Measurements from ENCODE around the gene SCG3.

Gene SCG3

GRCh38 chr15:51757450-51757849, 76.1 kb downstream of the SCG3 start:
- TF ChIP-seq EZH2phosphoT487 (IDR thresholded peaks at IDR 0.05; ENCODE audit: borderline replicate concordance), result no peak
- TF ChIP-seq CTCF (conservative IDR thresholded peaks at IDR 0.05; ENCODE audit: low read length), result no peak
- H3K36me3 ChIP-seq (ENCODE audit: insufficient read depth, low read length), result no peaks in the 10 kb centered on the region

GRCh38 chr15:51758645-51759044, 77.3 kb downstream of the SCG3 start:
- Histone ChIP-seq H3K27me3 (ENCODE audit: insufficient read depth, low read length, poor library complexity, severe bottlenecking) (no peaks in the 10 kb centered on the region), H4K20me1 (ENCODE audit: insufficient read depth, low read length, poor library complexity, severe bottlenecking) (no peaks in the 10 kb centered on the region), H3K4me2 (ENCODE audit: low read depth, low read length, poor library complexity, severe bottlenecking) (no peak overlapping the region), H3F3A (ENCODE audit: low read depth) (no peaks in the 10 kb centered on the region), H2AFZ (ENCODE audit: low read length) (no peak overlapping the region), H3K9me3 (ENCODE audit: insufficient read depth, low read depth, low read length) (no peaks in the 10 kb centered on the region), H3K79me2 (ENCODE audit: insufficient read depth, low read length) (peaks cover 12% of the 10 kb centered on the region; the same call in 1 of the 2 replicates), H3K9ac (ENCODE audit: low read depth, low read length, poor library complexity, severe bottlenecking) (no peak overlapping the region), H3K36me3 (ENCODE audit: insufficient read depth, low read length) (no peaks in the 10 kb centered on the region), H3K4me3 (ENCODE audit: low read length, poor library complexity, severe bottlenecking) (no peak overlapping the region), H3K9me2 (replicated peaks; ENCODE audit: low read depth, low read length) (no peaks in the 10 kb centered on the region), H3K4me1 (ENCODE audit: insufficient read depth, low read length, poor library complexity, severe bottlenecking) (peaks cover 20% of the 10 kb centered on the region)
- no peak for TF ChIP-seq EZH2phosphoT487 (IDR thresholded peaks at IDR 0.05; ENCODE audit: borderline replicate concordance)
- TF ChIP-seq CTCF (conservative IDR thresholded peaks at IDR 0.05; ENCODE audit: low read length), result no peak

More at GRCh38 chr15:51757450-51757849, 76.1 kb downstream of the SCG3 start:
- Histone ChIP-seq H3F3A (ENCODE audit: low read depth) (no peaks in the 10 kb centered on the region), H3K4me2 (ENCODE audit: low read depth, low read length, poor library complexity, severe bottlenecking) (no peak overlapping the region), H3K9me2 (replicated peaks; ENCODE audit: low read depth, low read length) (no peaks in the 10 kb centered on the region), H3K4me1 (ENCODE audit: insufficient read depth, low read length, poor library complexity, severe bottlenecking) (peaks cover 31% of the 10 kb centered on the region), H3K9me3 (ENCODE audit: insufficient read depth, low read depth, low read length) (no peaks in the 10 kb centered on the region), H3K27me3 (ENCODE audit: insufficient read depth, low read length, poor library complexity, severe bottlenecking) (no peaks in the 10 kb centered on the region), H2AFZ (ENCODE audit: low read length) (no peak overlapping the region), H3K4me3 (ENCODE audit: low read length, poor library complexity, severe bottlenecking) (no peak overlapping the region), H3K79me2 (ENCODE audit: insufficient read depth, low read length) (peaks cover 23% of the 10 kb centered on the region), H3K9ac (ENCODE audit: low read depth, low read length, poor library complexity, severe bottlenecking) (no peak overlapping the region), H4K20me1 (ENCODE audit: insufficient read depth, low read length, poor library complexity, severe bottlenecking) (no peaks in the 10 kb centered on the region)

GRCh38 chr15:51759557-51760070, 78.3 kb downstream of the SCG3 start:
- Histone ChIP-seq H3K4me2 (ENCODE audit: low read depth, low read length, poor library complexity, severe bottlenecking) (no peak overlapping the region), H4K20me1 (ENCODE audit: insufficient read depth, low read length, poor library complexity, severe bottlenecking) (no peaks in the 10 kb centered on the region), H3K4me3 (ENCODE audit: low read length, poor library complexity, severe bottlenecking) (no peak overlapping the region), H3K9ac (ENCODE audit: low read depth, low read length, poor library complexity, severe bottlenecking) (no peak overlapping the region), H3K27me3 (ENCODE audit: insufficient read depth, low read length, poor library complexity, severe bottlenecking) (no peaks in the 10 kb centered on the region), H3K9me3 (ENCODE audit: insufficient read depth, low read depth, low read length) (no peaks in the 10 kb centered on the region), H3F3A (ENCODE audit: low read depth) (no peaks in the 10 kb centered on the region), H3K36me3 (ENCODE audit: insufficient read depth, low read length) (no peaks in the 10 kb centered on the region), H3K79me2 (ENCODE audit: insufficient read depth, low read length) (0 out of 2 replicates have a peak, but pooled peaks cover 8% of the 10 kb centered on the region), H3K4me1 (ENCODE audit: insufficient read depth, low read length, poor library complexity, severe bottlenecking) (peaks cover 15% of the 10 kb centered on the region), H3K9me2 (replicated peaks; ENCODE audit: low read depth, low read length) (no peaks in the 10 kb centered on the region), H2AFZ (ENCODE audit: low read length) (no peak overlapping the region)
- TF ChIP-seq CTCF (conservative IDR thresholded peaks at IDR 0.05; ENCODE audit: low read length) (peak; percentile 64), EZH2phosphoT487 (IDR thresholded peaks at IDR 0.05; ENCODE audit: borderline replicate concordance) (no peak)

Measured in Loucy (cell line).